Stomach (tissue), 4 donors: ENCODE measurements around the gene ITGA2.

ENCODE experiments used
- POLR2A ChIP-seq, 4 donors: fragments of 450-650 bp; IDR thresholded peaks; one replicate each; pipeline ENCODE4 v1.6.1; 2016; ENCODE audit warnings: antibody characterized with exemption in 4 of 4, control low read depth in 2 of 4, mild to moderate bottlenecking in 1 of 4, moderate library complexity in 1 of 4
- POLR2AphosphoS5 ChIP-seq, 3 donors: sonication (generic); formaldehyde crosslinking; IDR thresholded peaks; one replicate each; pipeline ENCODE4 v1.6.1; 2016; ENCODE audit warnings: antibody characterized with exemption in 3 of 3

DNA sequence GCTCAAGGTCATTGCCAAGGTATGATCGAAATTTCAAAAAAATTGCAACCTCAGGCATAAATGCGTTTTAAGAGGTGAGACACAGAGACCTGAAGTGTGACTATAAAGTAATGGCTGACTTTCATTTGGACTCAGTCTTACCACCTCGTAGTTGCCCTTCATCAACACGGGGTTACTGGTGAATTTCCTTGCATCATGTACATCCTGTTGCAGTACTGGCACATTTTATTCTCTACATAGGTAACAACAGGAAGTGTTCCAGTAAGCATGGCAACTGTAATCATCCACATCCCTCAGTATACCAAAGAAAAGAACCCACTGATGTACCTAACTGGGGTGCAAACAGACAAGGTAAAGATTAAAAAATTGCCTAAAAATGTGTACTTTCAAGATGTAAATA, 91.1 kb downstream of the ITGA2 start:
- no peak for TF ChIP-seq POLR2AphosphoS5 (IDR thresholded peaks at IDR 0.05)
- no peak for TF ChIP-seq POLR2A (IDR thresholded peaks at IDR 0.05)
